Liver (tissue), 9 donors: ENCODE measurements around the gene SNCB. TPM values are rescaled to one million over a fixed set of nuclear protein-coding genes. Genes with fewer than 3 reads are reported as not detected.

Source experiments
- DNase-seq: peaks from one replicate; pipeline ENCODE4 v3.0.0-alpha.2; 2017; ENCODE audit warnings: low spot score
- H3K27ac ChIP-seq, 2 donors: one replicate each; pipeline ENCODE4 v1.7.0; 2013; ENCODE audit warnings: inconsistent platforms in 2 of 2, low read length in 2 of 2, control low read depth in 1 of 2, low read depth in 1 of 2, mild to moderate bottlenecking in 1 of 2
- H3K27me3 ChIP-seq, 4 donors: one replicate each; pipeline versions ENCODE4 v1.6.1 to v1.7.0; 2013; ENCODE audit warnings: low read length in 3 of 4, inconsistent platforms in 1 of 4, mild to moderate bottlenecking in 1 of 4, moderate library complexity in 1 of 4; ENCODE audit not compliant: control insufficient read depth in 4 of 4, insufficient read depth in 4 of 4
- H3K36me3 ChIP-seq, 4 donors: one replicate each; pipeline versions ENCODE4 v1.6.1 to v1.7.0; 2013; ENCODE audit warnings: low read length in 3 of 4, mild to moderate bottlenecking in 3 of 4, low read depth in 1 of 4, moderate library complexity in 1 of 4; ENCODE audit not compliant: control insufficient read depth in 4 of 4, insufficient read depth in 3 of 4
- H3K4me1 ChIP-seq, 4 donors: one replicate each; pipeline versions ENCODE4 v1.6.1 to v1.7.0; 2013; ENCODE audit warnings: low read length in 3 of 4, mild to moderate bottlenecking in 3 of 4, moderate library complexity in 1 of 4; ENCODE audit not compliant: control insufficient read depth in 4 of 4, insufficient read depth in 4 of 4
- H3K4me3 ChIP-seq, 3 donors: one replicate each; pipeline versions ENCODE4 v1.6.1 to v1.7.0; 2013; ENCODE audit warnings: low read length in 3 of 3, control low read depth in 1 of 3, low read depth in 1 of 3, mild to moderate bottlenecking in 1 of 3
- H3K9ac ChIP-seq, 2 donors: one replicate each; pipeline ENCODE4 v1.7.0; 2013; ENCODE audit warnings: low read length in 2 of 2, mild to moderate bottlenecking in 2 of 2, moderate library complexity in 2 of 2, control low read depth in 1 of 2, low read depth in 1 of 2
- H3K9me3 ChIP-seq, 4 donors: one replicate each; pipeline versions ENCODE4 v1.6.1 to v1.7.0; 2013; ENCODE audit warnings: low read length in 3 of 4; ENCODE audit not compliant: control insufficient read depth in 4 of 4
- ATF3 ChIP-seq: IDR thresholded peaks from 2 replicates; pipeline ENCODE4 v1.6.1; 2016; ENCODE audit warnings: antibody characterized with exemption
- EGR1 ChIP-seq, 2 donors: IDR thresholded peaks; 2 replicates each; pipeline ENCODE4 v1.6.1; 2016 to 2018; ENCODE audit warnings: antibody characterized with exemption in 2 of 2, low read depth in 2 of 2
- FOXA1 ChIP-seq: IDR thresholded peaks from 2 replicates; pipeline ENCODE4 v1.6.1; 2016; ENCODE audit warnings: antibody characterized with exemption
- FOXA2 ChIP-seq: IDR thresholded peaks from 2 replicates; pipeline ENCODE4 v1.6.1; 2016; ENCODE audit warnings: antibody characterized with exemption
- GABPA ChIP-seq, 2 donors: IDR thresholded peaks in 1 of 2; conservative IDR thresholded peaks in 1 of 2; 2 replicates each; pipeline ENCODE4 v1.6.1; 2016; ENCODE audit warnings: antibody characterized with exemption in 2 of 2, mild to moderate bottlenecking in 1 of 2, moderate library complexity in 1 of 2
- HNF4A ChIP-seq, 2 donors: conservative IDR thresholded peaks; 2 replicates each; pipeline ENCODE4 v1.6.1; 2016; ENCODE audit warnings: antibody characterized with exemption in 2 of 2, mild to moderate bottlenecking in 2 of 2
- HNF4G ChIP-seq: IDR thresholded peaks from 2 replicates; pipeline ENCODE4 v1.6.1; 2016; ENCODE audit warnings: antibody characterized with exemption
- MAX ChIP-seq: IDR thresholded peaks from 2 replicates; pipeline ENCODE4 v1.6.1; 2016; ENCODE audit warnings: antibody characterized with exemption
- NR2F2 ChIP-seq: IDR thresholded peaks from 2 replicates; pipeline ENCODE4 v1.6.1; 2016; ENCODE audit warnings: antibody characterized with exemption
- SP1 ChIP-seq: IDR thresholded peaks from 2 replicates; pipeline ENCODE4 v1.6.1; 2018; ENCODE audit warnings: antibody characterized with exemption, mild to moderate bottlenecking
- YY1 ChIP-seq: IDR thresholded peaks from 2 replicates; pipeline ENCODE4 v1.6.1; 2016; ENCODE audit warnings: antibody characterized with exemption, mild to moderate bottlenecking
- ZBTB33 ChIP-seq: IDR thresholded peaks from 2 replicates; pipeline ENCODE4 v1.6.1; 2016; ENCODE audit warnings: antibody characterized with exemption
- WGBS: extraction: QIAGEN DNeasy Blood & Tissue Kit; methylation state at CpG from one replicate; pipeline ENCODE4 v1.1.7; 2013; 5-methylcytosine and 5-hydroxymethylcytosine counted together
- polyA plus RNA-seq, 2 donors: library from polyadenylated mRNA; stranded (reverse) in 1 of 2; unstranded in 1 of 2; fragments of 200-250 nt in 1 of 2; fragments of >200 nt in 1 of 2; fragmentation: Nextera tagmentation in 1 of 2; extraction: Ambion mirVana in 1 of 2; gene quantifications; one replicate each; pipeline versions ENCODE4 v1.2.1 to v1.2.3, GENCODE V29; 2013 to 2015
- total RNA-seq, 2 donors: library from RNA; depleted of rRNA; stranded (reverse); fragments of >200 nt; gene quantifications; one replicate each; pipeline ENCODE4 v1.2.3, GENCODE V29; 2014
- TF ChIP-seq, protein P1 (sequence below): fragments of 150-350 bp; IDR thresholded peaks from 2 replicates; pipeline ENCODE4 v1.5.1; 2017; ENCODE audit warnings: improper control_type of control experiment, low read depth, low read length; ENCODE audit not compliant: missing input control
- TF ChIP-seq, protein P2 (sequence below): IDR thresholded peaks from 2 replicates; pipeline ENCODE4 v1.6.1; 2016; ENCODE audit warnings: antibody characterized with exemption, mild to moderate bottlenecking
- donor health status: healthy.
- donor health status: healthy.
- donor health status: healthy.
- donor health status: healthy.
- donor health status: healthy.

Gene SNCB
- total and polyA plus RNA-seq, 4 donors: not detected

- Histone ChIP-seq H3K9me3 (no peaks in the 10 kb centered on the region), H3K4me3 (no peak overlapping the region), H3K4me1 (peaks cover 0 to 5% (median 5%) of the 10 kb centered on the region in 4 donors), H3K36me3 (no peaks in the 10 kb centered on the region), H3K9ac (no peak overlapping the region), H3K27ac (no peak overlapping the region), H3K27me3 (peaks cover 4 to 24% (median 6%) of the 10 kb centered on the region in 4 donors)
- TF ChIP-seq GABPA (IDR thresholded peaks at IDR 0.05 in 1 of 2, conservative IDR thresholded peaks at IDR 0.05 in 1 of 2) (no peak), HNF4A (conservative IDR thresholded peaks at IDR 0.05) (no peak), MAX (no peak), ATF3 (no peak), SP1 (no peak), HNF4G (no peak), NR2F2 (no peak), EGR1 (IDR thresholded peaks at IDR 0.05; ENCODE audit: low read depth in 2 of 2) (no peak), FOXA2 (no peak), ZBTB33 (no peak), FOXA1 (no peak), YY1 (no peak)
- TF ChIP-seq, protein P1, sequence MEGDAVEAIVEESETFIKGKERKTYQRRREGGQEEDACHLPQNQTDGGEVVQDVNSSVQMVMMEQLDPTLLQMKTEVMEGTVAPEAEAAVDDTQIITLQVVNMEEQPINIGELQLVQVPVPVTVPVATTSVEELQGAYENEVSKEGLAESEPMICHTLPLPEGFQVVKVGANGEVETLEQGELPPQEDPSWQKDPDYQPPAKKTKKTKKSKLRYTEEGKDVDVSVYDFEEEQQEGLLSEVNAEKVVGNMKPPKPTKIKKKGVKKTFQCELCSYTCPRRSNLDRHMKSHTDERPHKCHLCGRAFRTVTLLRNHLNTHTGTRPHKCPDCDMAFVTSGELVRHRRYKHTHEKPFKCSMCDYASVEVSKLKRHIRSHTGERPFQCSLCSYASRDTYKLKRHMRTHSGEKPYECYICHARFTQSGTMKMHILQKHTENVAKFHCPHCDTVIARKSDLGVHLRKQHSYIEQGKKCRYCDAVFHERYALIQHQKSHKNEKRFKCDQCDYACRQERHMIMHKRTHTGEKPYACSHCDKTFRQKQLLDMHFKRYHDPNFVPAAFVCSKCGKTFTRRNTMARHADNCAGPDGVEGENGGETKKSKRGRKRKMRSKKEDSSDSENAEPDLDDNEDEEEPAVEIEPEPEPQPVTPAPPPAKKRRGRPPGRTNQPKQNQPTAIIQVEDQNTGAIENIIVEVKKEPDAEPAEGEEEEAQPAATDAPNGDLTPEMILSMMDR: no peak
- TF ChIP-seq, protein P2, sequence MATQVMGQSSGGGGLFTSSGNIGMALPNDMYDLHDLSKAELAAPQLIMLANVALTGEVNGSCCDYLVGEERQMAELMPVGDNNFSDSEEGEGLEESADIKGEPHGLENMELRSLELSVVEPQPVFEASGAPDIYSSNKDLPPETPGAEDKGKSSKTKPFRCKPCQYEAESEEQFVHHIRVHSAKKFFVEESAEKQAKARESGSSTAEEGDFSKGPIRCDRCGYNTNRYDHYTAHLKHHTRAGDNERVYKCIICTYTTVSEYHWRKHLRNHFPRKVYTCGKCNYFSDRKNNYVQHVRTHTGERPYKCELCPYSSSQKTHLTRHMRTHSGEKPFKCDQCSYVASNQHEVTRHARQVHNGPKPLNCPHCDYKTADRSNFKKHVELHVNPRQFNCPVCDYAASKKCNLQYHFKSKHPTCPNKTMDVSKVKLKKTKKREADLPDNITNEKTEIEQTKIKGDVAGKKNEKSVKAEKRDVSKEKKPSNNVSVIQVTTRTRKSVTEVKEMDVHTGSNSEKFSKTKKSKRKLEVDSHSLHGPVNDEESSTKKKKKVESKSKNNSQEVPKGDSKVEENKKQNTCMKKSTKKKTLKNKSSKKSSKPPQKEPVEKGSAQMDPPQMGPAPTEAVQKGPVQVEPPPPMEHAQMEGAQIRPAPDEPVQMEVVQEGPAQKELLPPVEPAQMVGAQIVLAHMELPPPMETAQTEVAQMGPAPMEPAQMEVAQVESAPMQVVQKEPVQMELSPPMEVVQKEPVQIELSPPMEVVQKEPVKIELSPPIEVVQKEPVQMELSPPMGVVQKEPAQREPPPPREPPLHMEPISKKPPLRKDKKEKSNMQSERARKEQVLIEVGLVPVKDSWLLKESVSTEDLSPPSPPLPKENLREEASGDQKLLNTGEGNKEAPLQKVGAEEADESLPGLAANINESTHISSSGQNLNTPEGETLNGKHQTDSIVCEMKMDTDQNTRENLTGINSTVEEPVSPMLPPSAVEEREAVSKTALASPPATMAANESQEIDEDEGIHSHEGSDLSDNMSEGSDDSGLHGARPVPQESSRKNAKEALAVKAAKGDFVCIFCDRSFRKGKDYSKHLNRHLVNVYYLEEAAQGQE: no peak
- DNase-seq: no peak
- WGBS: 73% methylated on average over 7 of the region's 7 CpGs
Measured at GRCh38 chr5:176631383-176632200, 1.3 kb upstream of the SNCB start.
